SK-N-MC (cell line): ENCODE data around the gene WARS2.
"Not testable (repeated sequence)": the region's sequence is repeated elsewhere in the genome, so short reads cannot be mapped to it uniquely, and the experiment has no call there.

Source experiments
- EZH2 ChIP-seq: fragments of 200-600 bp; sonication (generic); IDR thresholded peaks from one replicate; pipeline ENCODE4 v1.6.1; 2017; ENCODE audit warnings: antibody characterized with exemption
- POLR2AphosphoS5 ChIP-seq: IDR thresholded peaks from 2 replicates; pipeline ENCODE4 v1.6.1; 2012; ENCODE audit warnings: mild to moderate bottlenecking, low read depth, low read length, borderline replicate concordance

- not testable (repeated sequence) for TF ChIP-seq POLR2AphosphoS5, EZH2
Measured at GRCh38 chr1:119155069-119155468, 14.6 kb upstream of the WARS2 start.
